Endodermal cell (in vitro differentiated cells): ENCODE measurements around the gene NDUFAF2. TPM values are rescaled to one million over a fixed set of nuclear protein-coding genes. Genes with fewer than 3 reads are reported as not detected.

Source experiments
- DNase-seq: peaks from one replicate; pipeline ENCODE4 v3.0.0-alpha.2; 2017
- H3K27ac ChIP-seq: 2 replicates; pipeline ENCODE4 v1.5.1; 2013; ENCODE audit warnings: mild to moderate bottlenecking, low read depth, low read length, moderate library complexity
- H3K27me3 ChIP-seq: 2 replicates; pipeline ENCODE4 v1.6.1; 2013; ENCODE audit warnings: mild to moderate bottlenecking, low read length, moderate library complexity; ENCODE audit not compliant: insufficient read depth, control insufficient read depth, poor library complexity, severe bottlenecking
- H3K36me3 ChIP-seq: 2 replicates; pipeline ENCODE4 v1.7.0; 2013; ENCODE audit warnings: mild to moderate bottlenecking, low read length, moderate library complexity; ENCODE audit not compliant: control insufficient read depth, insufficient read depth
- H3K4me1 ChIP-seq: one replicate; pipeline ENCODE4 v1.7.0; 2013; ENCODE audit warnings: low read length; ENCODE audit not compliant: control insufficient read depth, insufficient read depth
- H3K4me3 ChIP-seq: 2 replicates; pipeline ENCODE4 v1.5.1; 2013; ENCODE audit warnings: mild to moderate bottlenecking, low read length, moderate library complexity
- H3K9ac ChIP-seq: 2 replicates; pipeline ENCODE4 v1.6.1; 2013; ENCODE audit warnings: mild to moderate bottlenecking, low read length, moderate library complexity; ENCODE audit not compliant: poor library complexity, severe bottlenecking; ENCODE audit errors: extremely low read depth
- H3K9me3 ChIP-seq: 2 replicates; pipeline ENCODE4 v1.6.1; 2013; ENCODE audit warnings: mild to moderate bottlenecking, low read length, moderate library complexity; ENCODE audit not compliant: control insufficient read depth
- H3K27ac Mint-ChIP-seq: 2 replicates; pipeline ENCODE4 v1.8.0; 2020; ENCODE audit warnings: mixed read lengths
- H3K27me3 Mint-ChIP-seq: 2 replicates; pipeline ENCODE4 v1.8.0; 2021; ENCODE audit warnings: mild to moderate bottlenecking, mixed read lengths; ENCODE audit not compliant: insufficient read depth
- H3K36me3 Mint-ChIP-seq: 2 replicates; pipeline ENCODE4 v1.8.0; 2020; ENCODE audit warnings: low read depth, mixed read lengths
- H3K4me1 Mint-ChIP-seq: 2 replicates; pipeline ENCODE4 v1.8.0; 2020; ENCODE audit warnings: mixed read lengths
- H3K4me3 Mint-ChIP-seq: 2 replicates; pipeline ENCODE4 v1.8.0; 2020; ENCODE audit warnings: mild to moderate bottlenecking, moderate library complexity, mixed read lengths
- H3K9me3 Mint-ChIP-seq: 2 replicates; pipeline ENCODE4 v1.8.0; 2020; ENCODE audit warnings: mild to moderate bottlenecking, mixed read lengths
- WGBS, 2 experiments: methylation state at CpG; one replicate each; pipeline versions ENCODE4 v1.1.5 to v1.1.7; 2013; ENCODE audit warnings: missing lambda C conversion rate in 2 of 2, mixed read lengths in 1 of 2; ENCODE audit not compliant: insufficient coverage in 1 of 2, insufficient read length in 1 of 2; 5-methylcytosine and 5-hydroxymethylcytosine counted together
- total RNA-seq, 2 donors: library from RNA; stranded (reverse); fragmentation: NEBNext Ultra II Directional in 1 of 2; extraction: Animal tissue kit (Norgen Biotek cat#: 25700) in 1 of 2; gene quantifications; 2 replicates in 1 of 2; 3 replicates in 1 of 2; pipeline ENCODE4 v1.2.1, GENCODE V29; 2021
- TF ChIP-seq, protein P1 (sequence below): fragments of 200-600 bp; sonication (generic); conservative IDR thresholded peaks from 2 replicates; pipeline ENCODE4 v1.5.0; 2021; ENCODE audit warnings: antibody characterized with exemption, mild to moderate bottlenecking

NDUFAF2 gene
- total RNA-seq, 2 donors from 2014 or later, result 20.5 to 23.0 TPM

- TF ChIP-seq, protein P1, sequence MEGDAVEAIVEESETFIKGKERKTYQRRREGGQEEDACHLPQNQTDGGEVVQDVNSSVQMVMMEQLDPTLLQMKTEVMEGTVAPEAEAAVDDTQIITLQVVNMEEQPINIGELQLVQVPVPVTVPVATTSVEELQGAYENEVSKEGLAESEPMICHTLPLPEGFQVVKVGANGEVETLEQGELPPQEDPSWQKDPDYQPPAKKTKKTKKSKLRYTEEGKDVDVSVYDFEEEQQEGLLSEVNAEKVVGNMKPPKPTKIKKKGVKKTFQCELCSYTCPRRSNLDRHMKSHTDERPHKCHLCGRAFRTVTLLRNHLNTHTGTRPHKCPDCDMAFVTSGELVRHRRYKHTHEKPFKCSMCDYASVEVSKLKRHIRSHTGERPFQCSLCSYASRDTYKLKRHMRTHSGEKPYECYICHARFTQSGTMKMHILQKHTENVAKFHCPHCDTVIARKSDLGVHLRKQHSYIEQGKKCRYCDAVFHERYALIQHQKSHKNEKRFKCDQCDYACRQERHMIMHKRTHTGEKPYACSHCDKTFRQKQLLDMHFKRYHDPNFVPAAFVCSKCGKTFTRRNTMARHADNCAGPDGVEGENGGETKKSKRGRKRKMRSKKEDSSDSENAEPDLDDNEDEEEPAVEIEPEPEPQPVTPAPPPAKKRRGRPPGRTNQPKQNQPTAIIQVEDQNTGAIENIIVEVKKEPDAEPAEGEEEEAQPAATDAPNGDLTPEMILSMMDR, result no peak
- Mint-ChIP-seq H3K27me3 (no peaks in the 10 kb centered on the region), H3K4me3 (no peak overlapping the region), H3K4me1 (no peaks in the 10 kb centered on the region), H3K9me3 (peaks cover 7% of the 10 kb centered on the region), H3K27ac (no peak overlapping the region), H3K36me3 (no peaks in the 10 kb centered on the region)
- Histone ChIP-seq H3K27me3 (no peaks in the 10 kb centered on the region), H3K9me3 (peaks cover 7% of the 10 kb centered on the region), H3K27ac (no peak overlapping the region), H3K9ac (no peak overlapping the region), H3K4me3 (no peak overlapping the region), H3K4me1 (no peaks in the 10 kb centered on the region), H3K36me3 (no peaks in the 10 kb centered on the region)
- no peak for DNase-seq
- WGBS, 2 experiments, result 35% methylated on average over 1 of the region's 1 CpG; no CpG with 5 or more reads in 1 of the 2 experiments
Measured at GRCh38 chr5:61048534-61048933, 103.5 kb downstream of the NDUFAF2 start.

GRCh38 chr5:61050292-61050691 lies 105.3 kb downstream of the NDUFAF2 start:
- no peak overlapping the region for H3K9ac ChIP-seq
- WGBS, 2 experiments, result 89 to 100% methylated on average over 1 of the region's 1 CpG

GRCh38 chr5:61051267-61051666 lies 106.3 kb downstream of the NDUFAF2 start:
- TF ChIP-seq, protein P1, result no peak
- Mint-ChIP-seq H3K27me3 (no peaks in the 10 kb centered on the region), H3K4me3 (no peak overlapping the region), H3K4me1 (no peaks in the 10 kb centered on the region), H3K27ac (no peak overlapping the region), H3K9me3 (no peaks in the 10 kb centered on the region), H3K36me3 (no peaks in the 10 kb centered on the region)
- no peak overlapping the region for H3K4me3 ChIP-seq
- no peaks in the 10 kb centered on the region for H3K4me1 ChIP-seq
- H3K27ac ChIP-seq, result peak overlapping the region; percentile 14
- H3K36me3 ChIP-seq, result no peaks in the 10 kb centered on the region
- no peak for DNase-seq
- WGBS, 2 experiments, result 71 to 88% methylated on average over 1 of the region's 1 CpG
- no peak overlapping the region for H3K9ac ChIP-seq
- H3K9me3 ChIP-seq, result no peaks in the 10 kb centered on the region
- no peaks in the 10 kb centered on the region for H3K27me3 ChIP-seq

More at GRCh38 chr5:61050292-61050691, 105.3 kb downstream of the NDUFAF2 start:
- Mint-ChIP-seq H3K4me1 (no peaks in the 10 kb centered on the region), H3K4me3 (no peak overlapping the region), H3K27ac (no peak overlapping the region), H3K36me3 (no peaks in the 10 kb centered on the region), H3K27me3 (no peaks in the 10 kb centered on the region), H3K9me3 (no peaks in the 10 kb centered on the region)
- no peak overlapping the region for H3K27ac ChIP-seq
- H3K27me3 ChIP-seq, result no peaks in the 10 kb centered on the region
- TF ChIP-seq, protein P1, result no peak
- H3K4me1 ChIP-seq, result no peaks in the 10 kb centered on the region
- no peak for DNase-seq
- H3K4me3 ChIP-seq, result no peak overlapping the region
- H3K36me3 ChIP-seq, result no peaks in the 10 kb centered on the region
- H3K9me3 ChIP-seq, result no peaks in the 10 kb centered on the region
